ENCODE measurements around the gene CMYA5. TPM values are rescaled to one million over a fixed set of nuclear protein-coding genes. Genes with fewer than 3 reads are reported as not detected.
A peak's percentile ranks its signal among the peaks of the same experiment; 100 is the strongest.

CMYA5 gene
- total and polyA plus RNA-seq, 11 donors = 279 to 2,421 (median 983) TPM

GRCh38 chr5:79707535-79707934, 17.9 kb downstream of the CMYA5 start:
- H3K4me3 ChIP-seq = no peak overlapping the region
- ATAC-seq (no peak), DNase-seq (no peak)
- WGBS, 4 donors = 27 to 38% (median 32%) methylated on average over 3 of the region's 3 CpGs
- TF ChIP-seq POLR2A (IDR thresholded peaks at IDR 0.05) = no peak
- TF ChIP-seq CTCF (IDR thresholded peaks at IDR 0.05) = no peak
- intact Hi-C loops (cut with DNase I) = loop anchor here in 3 of 10 donors (10.0 kb wide), 2 partner anchors 147 to 377 kb away; no protein-coding TSS in a partner anchor
- H3K9me3 ChIP-seq = peaks cover 0 to 3% (median 0%) of the 10 kb centered on the region in 12 donors
- H3K4me1 ChIP-seq = peaks cover 0 to 47% (median 8%) of the 10 kb centered on the region in 12 donors
- H3K36me3 ChIP-seq = peaks cover 0 to 5% (median 0%) of the 10 kb centered on the region in 9 donors
- H3K27ac ChIP-seq = peak overlapping the region in 8 of 12 donors; percentile 32 to 99 (median 51)
- H3K27me3 ChIP-seq = no peaks in the 10 kb centered on the region

- DNase-seq = no peak
- Histone ChIP-seq H3K4me1 (peaks cover 0 to 41% (median 4%) of the 10 kb centered on the region in 12 donors), H3K27me3 (no peaks in the 10 kb centered on the region), H3K4me3 (no peak overlapping the region), H3K27ac (peak overlapping the region in 8 of 12 donors; percentile 14 to 61 (median 42)), H3K36me3 (peaks cover 0 to 5% (median 0%) of the 10 kb centered on the region in 9 donors), H3K9me3 (no peaks in the 10 kb centered on the region)
- peak; percentile 30 to 67 (median 34) for ATAC-seq
- intact Hi-C loops (cut with DNase I) = no loop called here
- no peak for TF ChIP-seq CTCF (IDR thresholded peaks at IDR 0.05)
- no peak for TF ChIP-seq POLR2A (IDR thresholded peaks at IDR 0.05)
Observed at GRCh38 chr5:79712741-79713140, 23.1 kb downstream of the CMYA5 start.

DNA sequence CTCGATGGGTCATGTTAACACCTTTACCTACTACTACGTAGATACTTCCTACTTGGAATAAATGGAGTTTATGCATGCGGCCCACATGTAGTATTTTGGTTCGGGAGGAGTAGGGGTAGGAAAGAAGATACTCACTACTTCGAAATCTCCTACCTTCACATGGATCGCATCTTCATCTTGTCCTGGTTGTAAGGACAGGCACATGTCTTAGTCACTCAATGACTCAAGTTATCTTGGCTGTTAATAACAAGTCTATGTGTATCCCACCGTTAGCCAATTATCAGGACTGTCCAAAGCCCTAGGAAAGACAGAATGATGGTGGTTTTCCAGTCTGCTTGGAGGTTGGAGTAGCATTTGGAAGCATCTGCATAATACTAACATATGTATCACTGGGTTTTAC, 24.1 kb downstream of the CMYA5 start:
- peaks cover 0 to 5% (median 0%) of the 10 kb centered on the region in 9 donors for H3K36me3 ChIP-seq
- H3K27me3 ChIP-seq = no peaks in the 10 kb centered on the region
- ATAC-seq = peak in 1 of 4 donors; percentile 6
- intact Hi-C loops (cut with DNase I) = no loop called here
- H3K4me3 ChIP-seq = no peak overlapping the region
- peak overlapping the region in 3 of 12 donors; percentile 46 to 61 (median 49) for H3K27ac ChIP-seq
- H3K9me3 ChIP-seq = peaks cover 0 to 4% (median 0%) of the 10 kb centered on the region in 12 donors
- peaks cover 0 to 35% (median 2%) of the 10 kb centered on the region in 12 donors for H3K4me1 ChIP-seq
- TF ChIP-seq POLR2A (IDR thresholded peaks at IDR 0.05) (no peak), CTCF (IDR thresholded peaks at IDR 0.05) (no peak)
- no peak for DNase-seq
- 74 to 85% (median 81%) methylated on average over 7 of the region's 7 CpGs for WGBS, 4 donors

DNA sequence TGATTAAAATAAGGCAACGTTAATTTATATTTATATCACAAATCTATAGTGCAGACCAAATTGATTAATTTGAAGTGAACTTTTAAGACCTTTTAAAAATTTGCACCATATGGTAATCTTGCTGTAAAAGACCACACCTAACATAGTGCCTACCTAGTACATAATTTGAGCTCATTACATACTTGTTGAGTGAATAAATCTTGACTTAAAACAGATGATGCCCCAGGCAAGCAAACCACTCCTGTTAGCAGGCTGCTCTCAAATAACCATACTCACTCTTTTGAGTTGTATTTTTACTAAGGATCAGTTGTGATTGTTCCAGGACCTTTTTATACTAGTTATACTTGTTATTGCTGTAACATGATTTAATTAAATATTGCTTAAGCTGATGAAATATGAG, 27.2 kb downstream of the CMYA5 start:
- H3K27ac ChIP-seq = no peak overlapping the region
- peaks cover 0 to 30% (median 2%) of the 10 kb centered on the region in 12 donors for H3K4me1 ChIP-seq
- H3K4me3 ChIP-seq = no peak overlapping the region
- 26 to 66% (median 33%) methylated on average over 1 of the region's 1 CpG for WGBS, 4 donors
- TF ChIP-seq CTCF (IDR thresholded peaks at IDR 0.05) = no peak
- TF ChIP-seq POLR2A (IDR thresholded peaks at IDR 0.05) = no peak
- ATAC-seq = no peak
- peaks cover 0 to 28% (median 9%) of the 10 kb centered on the region in 12 donors for H3K9me3 ChIP-seq
- H3K36me3 ChIP-seq = peaks cover 0 to 4% (median 0%) of the 10 kb centered on the region in 9 donors
- no peaks in the 10 kb centered on the region for H3K27me3 ChIP-seq
- intact Hi-C loops (cut with DNase I) = no loop called here
- DNase-seq = no peak
